HG02763 (cell line): ENCODE results near the gene RAP1GAP2.
"Not testable (repeated sequence)": the region's sequence is repeated elsewhere in the genome, so short reads cannot be mapped to it uniquely, and the experiment has no call there.

Source experiments
- ATAC-seq: cut with Tn5 transposase; IDR thresholded peaks from one replicate; pipeline ENCODE4 v1.9.1; 2021; ENCODE audit warnings: mild to moderate bottlenecking, moderate library complexity; ENCODE audit not compliant: unreplicated experiment

RAP1GAP2 gene

GRCh38 chr17:3035256-3035967, 239.2 kb downstream of the RAP1GAP2 start:
- ATAC-seq = no peak

DNA sequence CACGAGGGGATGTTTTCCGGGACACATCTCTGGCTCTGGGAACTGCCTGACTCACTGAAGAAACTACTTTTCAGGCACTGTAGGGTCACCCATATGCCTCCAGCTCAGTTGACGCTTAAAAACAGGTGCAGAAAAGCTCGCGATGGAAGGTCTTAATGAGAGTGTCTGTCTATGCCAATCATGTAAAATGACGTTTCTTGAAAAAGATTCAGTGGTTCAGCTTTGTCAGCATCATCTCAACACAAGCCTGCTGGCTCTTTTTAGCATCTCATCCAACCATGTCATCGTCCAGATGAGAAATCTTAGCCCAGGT, 239.7 kb downstream of the RAP1GAP2 start:
- no peak for ATAC-seq

GRCh38 chr17:3036800-3037199, 240.6 kb downstream of the RAP1GAP2 start:
- ATAC-seq = no peak

DNA sequence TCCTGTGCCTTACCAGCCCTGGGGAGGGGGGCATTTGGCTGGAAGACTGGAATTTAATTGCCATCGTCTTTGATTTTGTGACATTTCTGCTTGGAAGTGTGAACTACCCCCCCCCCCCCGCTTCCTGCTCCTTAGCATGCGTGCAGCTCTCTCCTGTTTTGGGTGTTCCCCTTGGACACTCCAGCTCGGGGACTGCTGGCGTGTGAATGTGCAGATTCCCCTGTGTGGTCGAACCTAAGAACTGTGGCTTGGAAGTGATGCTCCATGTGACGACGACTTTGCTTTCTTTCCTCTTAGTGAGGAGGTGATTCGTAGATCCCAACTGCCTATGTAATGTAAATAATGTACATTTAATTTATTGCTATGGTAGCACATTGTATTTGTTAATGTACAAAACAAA, 241.0 kb downstream of the RAP1GAP2 start:
- no peak for ATAC-seq

GRCh38 chr17:3038941-3039340, 242.7 kb downstream of the RAP1GAP2 start:
- ATAC-seq = no peak

DNA sequence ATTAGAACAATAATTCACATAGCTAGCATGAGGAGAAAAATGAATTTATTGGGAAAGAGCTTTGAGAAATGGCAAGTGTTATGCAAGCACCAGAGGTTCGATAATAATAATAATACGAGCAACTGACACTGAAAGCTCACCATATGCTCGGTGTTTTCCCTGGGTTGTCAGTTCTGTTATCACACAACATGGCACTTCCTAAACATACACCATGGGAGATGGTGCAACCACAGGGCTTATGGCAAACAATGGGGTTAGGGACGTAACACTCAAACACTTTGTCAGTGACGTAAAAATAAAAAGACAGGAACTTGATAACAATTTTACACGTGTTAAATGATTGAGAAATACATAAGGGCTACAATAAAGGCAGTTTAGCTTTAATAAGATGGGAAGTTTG, 243.5 kb downstream of the RAP1GAP2 start:
- ATAC-seq = no peak

- no peak for ATAC-seq
These were observed 244.6 kb downstream of the RAP1GAP2 start for GRCh38 chr17:3040882-3041281.

GRCh38 chr17:3043737-3044365, 247.6 kb downstream of the RAP1GAP2 start:
- no peak for ATAC-seq

- ATAC-seq = no peak
These were observed 250.5 kb downstream of the RAP1GAP2 start for GRCh38 chr17:3046753-3047152.

GRCh38 chr17:3048727-3049471, 252.7 kb downstream of the RAP1GAP2 start:
- ATAC-seq = peak; percentile 85

DNA sequence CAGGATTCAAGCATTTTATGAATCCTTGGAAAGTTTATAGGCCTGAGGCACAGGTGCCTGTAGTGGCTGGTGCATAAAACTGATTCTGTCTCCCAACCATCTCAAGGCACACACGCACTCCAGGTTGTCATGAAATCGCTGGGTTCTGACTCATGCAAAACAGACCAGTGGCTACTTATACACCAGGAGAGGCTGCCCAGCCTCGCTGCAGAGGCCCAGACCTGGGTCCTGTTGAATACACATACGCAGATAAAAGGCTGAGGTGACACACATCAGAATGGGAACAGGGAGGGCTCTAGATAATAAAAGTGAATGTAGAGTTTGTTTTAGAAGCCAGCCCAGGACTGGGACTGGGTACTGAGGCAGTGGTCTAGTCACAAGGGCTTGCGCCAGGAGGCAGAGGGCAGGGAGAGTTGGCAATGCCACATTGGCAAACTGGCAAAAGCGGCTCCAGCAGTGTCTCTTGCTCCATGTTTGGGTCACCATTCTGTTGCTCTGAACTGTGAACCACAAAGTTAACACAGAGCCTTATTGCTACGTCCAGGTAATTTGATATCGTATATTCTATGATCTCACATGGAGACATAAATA, 253.6 kb downstream of the RAP1GAP2 start:
- no peak for ATAC-seq

DNA sequence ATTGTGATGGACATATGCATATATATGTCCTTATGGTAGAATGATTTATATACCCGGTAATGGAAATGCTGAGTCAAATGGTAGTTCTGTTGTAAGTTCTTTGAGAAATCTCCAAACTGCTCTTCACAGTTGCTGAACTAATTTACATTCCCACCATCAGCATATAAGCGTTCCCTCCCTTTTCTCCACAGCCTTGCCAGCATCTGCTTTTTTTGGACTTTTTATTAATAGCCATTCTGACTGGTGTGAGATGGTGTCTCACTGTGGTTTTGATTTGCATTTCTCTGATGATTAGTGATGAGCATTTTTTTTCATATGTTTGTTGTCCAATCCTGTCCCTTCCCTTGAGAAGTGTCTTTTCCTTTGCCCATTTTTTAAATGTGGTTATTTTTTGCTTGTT, 258.6 kb downstream of the RAP1GAP2 start:
- not testable (repeated sequence) for ATAC-seq

DNA sequence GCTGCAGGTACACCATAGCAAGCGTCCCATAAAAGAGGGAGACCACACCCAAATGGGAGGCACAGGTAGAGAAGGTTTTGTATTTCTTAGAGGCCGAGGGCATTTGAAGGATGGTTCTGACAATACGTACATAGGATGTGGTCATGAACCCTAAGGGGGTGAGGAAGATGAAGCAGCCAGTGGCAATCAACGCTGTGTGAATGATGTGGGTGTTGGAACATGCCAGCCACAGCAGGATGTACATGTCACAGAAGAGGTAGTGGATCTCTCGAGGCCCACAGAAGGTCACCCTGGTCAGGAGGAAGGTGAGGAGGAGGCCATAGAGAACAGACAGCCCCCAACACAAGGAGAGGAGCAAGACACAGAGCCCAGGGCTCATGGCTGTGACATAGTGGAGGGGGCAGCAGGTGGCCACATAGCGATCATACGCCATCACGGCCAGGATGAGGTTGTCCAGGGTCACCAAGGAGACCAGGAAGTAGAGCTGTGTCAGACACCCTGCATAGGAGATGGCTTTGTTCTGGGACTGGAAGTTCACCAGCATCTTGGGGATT, 266.7 kb downstream of the RAP1GAP2 start:
- not testable (repeated sequence) for ATAC-seq

- ATAC-seq = not testable (repeated sequence)
These were observed 267.3 kb downstream of the RAP1GAP2 start, which contains the start of gene OR1D5 for GRCh38 chr17:3063507-3063906. Gene OR1D5, minus strand, starts transcription at chr17:3063607. Its CDS starts 0 bp downstream, at chr17:3063607.

- ATAC-seq = not testable (repeated sequence)
These were observed 269.0 kb downstream of the RAP1GAP2 start for GRCh38 chr17:3065192-3065591.

DNA sequence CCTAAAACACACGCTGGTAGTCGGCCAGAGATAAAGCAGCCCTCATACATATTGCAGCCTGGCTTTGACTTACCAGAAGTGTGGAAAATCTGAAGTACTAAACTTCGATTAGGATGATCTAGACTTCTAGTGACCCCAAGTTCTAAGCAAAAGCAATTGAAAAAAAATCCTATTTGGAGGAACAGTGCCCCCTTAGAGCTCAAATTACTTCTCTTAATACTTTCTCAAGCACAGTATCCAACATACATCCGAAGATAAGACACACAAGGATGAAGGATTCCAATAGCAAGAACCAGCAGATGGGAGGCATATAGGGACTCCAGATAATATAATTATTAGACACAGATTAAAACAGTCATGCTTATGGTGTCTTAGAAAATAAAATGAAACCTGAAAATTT, 277.6 kb downstream of the RAP1GAP2 start:
- not testable (repeated sequence) for ATAC-seq
